Stimulated activated effector memory CD8-positive, alpha-beta T cell treated with anti-CD3 and anti-CD28 coated beads, Interleukin-12 subunit alpha, Interleukin-12 subunit beta, amount 100 ng/mL, for 72 hours (primary cell): ENCODE measurements around the gene ULBP1.
"Not testable (repeated sequence)": the region's sequence is repeated elsewhere in the genome, so short reads cannot be mapped to it uniquely, and the experiment has no call there.

Experiments used
- ATAC-seq: fragments of 150-1000 bp; cut with Tn5 transposase; 2 replicates; pipeline ENCODE4 v1.10.0; 2021
- DNase-seq, 2 donors: peaks; one replicate each; pipeline ENCODE4 v3.0.0; 2021 to 2022; ENCODE audit warnings: low spot score in 2 of 2
- H3K27ac Mint-ChIP-seq: one replicate; pipeline ENCODE4 v1.8.0; 2022; ENCODE audit warnings: mild to moderate bottlenecking, mixed read lengths
- H3K36me3 Mint-ChIP-seq: one replicate; pipeline ENCODE4 v1.8.0; 2022; ENCODE audit warnings: mild to moderate bottlenecking, mixed read lengths
- H3K4me1 Mint-ChIP-seq: one replicate; pipeline ENCODE4 v1.8.0; 2022; ENCODE audit warnings: mixed read lengths
- H3K4me3 Mint-ChIP-seq: one replicate; pipeline ENCODE4 v1.8.0; 2022; ENCODE audit warnings: mild to moderate bottlenecking, mixed read lengths
- H3K9me3 Mint-ChIP-seq: one replicate; pipeline ENCODE4 v1.8.0; 2022; ENCODE audit warnings: mixed read lengths

Gene ULBP1

DNA sequence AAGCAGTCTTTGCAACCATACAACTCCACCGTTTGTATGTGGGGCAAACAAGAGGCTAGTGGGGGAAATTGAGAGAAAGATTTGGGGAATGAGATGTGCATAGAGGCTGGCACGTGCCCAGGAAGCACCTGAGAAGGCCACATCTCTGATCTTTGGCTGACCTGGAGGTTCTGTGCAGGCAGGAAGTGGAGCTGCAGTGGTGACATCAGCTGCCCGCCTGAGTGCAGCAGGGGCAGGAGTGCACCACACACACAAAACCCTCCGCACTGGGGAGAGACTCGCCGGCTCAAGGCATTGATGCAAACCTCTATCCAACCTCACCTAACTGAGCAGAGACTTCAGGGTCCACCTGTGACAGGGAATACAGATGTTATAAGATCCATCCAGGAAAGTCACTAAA lies 10.7 kb downstream of the ULBP1 start:
- H3K27ac Mint-ChIP-seq, DNase-seq, H3K4me3 Mint-ChIP-seq, H3K9me3 Mint-ChIP-seq, H3K36me3 Mint-ChIP-seq, H3K4me1 Mint-ChIP-seq: not testable (repeated sequence)
- peak; percentile 51 for ATAC-seq

DNA sequence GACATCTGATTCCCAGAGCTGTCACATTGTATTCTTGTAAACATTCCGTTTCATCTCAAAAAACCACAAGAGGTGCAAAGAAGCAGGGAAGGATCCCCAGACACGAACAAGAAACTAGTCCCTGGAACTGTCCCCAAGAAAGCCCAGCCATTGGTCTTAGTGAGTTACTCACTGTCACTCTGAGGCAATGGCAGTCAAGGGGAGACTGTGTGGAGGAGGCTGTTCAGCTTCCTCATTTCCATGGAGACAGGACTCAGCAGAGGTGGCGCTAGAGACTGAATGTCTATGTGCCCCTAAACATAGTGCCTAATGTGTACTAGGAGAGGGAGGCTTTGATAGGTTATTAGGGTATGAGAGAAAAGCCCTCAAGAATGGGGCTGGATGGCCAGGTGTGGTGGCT lies 11.1 kb downstream of the ULBP1 start:
- Mint-ChIP-seq H3K36me3 (no peaks in the 10 kb centered on the region), H3K27ac (no peak overlapping the region), H3K4me1 (no peaks in the 10 kb centered on the region), H3K9me3 (no peaks in the 10 kb centered on the region), H3K4me3 (no peak overlapping the region)
- DNase-seq (no peak), ATAC-seq (peak; percentile 49)

DNA sequence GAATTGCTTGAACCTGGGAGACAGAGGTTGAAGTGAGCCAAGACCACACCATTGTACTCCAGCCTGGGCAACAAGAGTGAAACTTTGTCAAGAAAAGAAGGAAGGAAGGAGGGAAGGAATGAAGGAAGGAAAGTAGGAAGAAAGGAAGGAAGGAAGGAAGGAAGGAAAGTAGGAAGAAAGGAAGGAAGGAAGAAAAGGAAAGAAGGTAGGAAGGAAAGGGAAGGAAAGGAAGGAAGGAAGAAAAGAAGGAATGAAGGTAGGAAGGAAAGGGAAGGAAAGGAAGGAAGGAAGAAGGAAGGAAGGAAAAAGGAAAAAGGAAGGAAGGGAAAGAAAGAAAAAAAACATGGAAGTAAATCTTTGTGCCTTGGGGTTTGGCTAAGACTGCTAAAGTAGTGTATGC lies 11.7 kb downstream of the ULBP1 start:
- no peaks in the 10 kb centered on the region for H3K9me3 Mint-ChIP-seq
- H3K4me3 Mint-ChIP-seq = no peak overlapping the region
- ATAC-seq (no peak), DNase-seq (no peak)
- no peak overlapping the region for H3K27ac Mint-ChIP-seq
- H3K4me1 Mint-ChIP-seq = no peaks in the 10 kb centered on the region
- no peaks in the 10 kb centered on the region for H3K36me3 Mint-ChIP-seq

DNA sequence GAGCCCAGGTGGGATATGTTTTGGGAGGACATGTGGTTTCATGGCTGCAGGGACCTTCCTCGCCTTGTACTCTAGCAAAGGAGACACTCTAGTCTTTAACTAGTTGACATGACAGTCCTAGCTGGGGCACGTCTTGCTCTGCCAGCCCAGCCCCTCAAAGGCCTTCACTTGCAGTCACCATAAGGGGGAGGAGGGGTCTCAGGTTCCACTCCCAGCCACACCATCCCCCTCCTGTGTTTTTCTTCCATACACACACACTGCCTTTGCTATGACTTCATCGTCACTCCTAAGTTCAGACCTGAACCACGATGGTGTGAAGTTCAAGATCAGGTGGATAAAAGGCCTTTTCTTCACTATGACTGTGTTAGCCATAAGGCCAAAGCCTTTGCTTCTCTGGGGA lies 13.5 kb downstream of the ULBP1 start:
- DNase-seq (no peak), ATAC-seq (no peak)
- Mint-ChIP-seq H3K4me3 (no peak overlapping the region), H3K9me3 (no peaks in the 10 kb centered on the region), H3K4me1 (peaks cover 12% of the 10 kb centered on the region), H3K36me3 (no peaks in the 10 kb centered on the region), H3K27ac (no peak overlapping the region)

DNA sequence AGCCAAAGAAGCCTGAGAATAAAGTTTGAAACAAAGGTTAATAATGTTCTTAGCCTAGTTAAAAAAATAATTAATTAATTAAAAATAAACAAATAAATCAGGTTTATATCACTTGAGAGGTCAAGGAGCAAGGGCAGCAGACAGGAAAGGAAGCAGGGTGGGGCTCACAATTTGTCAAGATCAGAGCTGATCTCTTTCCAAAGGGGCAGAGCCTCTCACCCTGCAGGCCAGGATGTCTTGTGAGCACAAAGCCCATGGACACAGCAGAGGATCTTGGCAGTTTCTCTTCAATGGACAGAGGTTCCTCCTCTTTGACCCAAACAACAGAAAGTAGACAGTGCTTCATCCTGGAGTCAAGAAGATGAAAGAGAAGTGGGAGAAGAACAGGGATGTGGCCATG lies 14.9 kb downstream of the ULBP1 start:
- no peak for ATAC-seq
- peaks cover 12% of the 10 kb centered on the region for H3K4me1 Mint-ChIP-seq
- H3K36me3 Mint-ChIP-seq = no peaks in the 10 kb centered on the region
- no peaks in the 10 kb centered on the region for H3K9me3 Mint-ChIP-seq
- no peak overlapping the region for H3K27ac Mint-ChIP-seq
- DNase-seq = no peak
- H3K4me3 Mint-ChIP-seq = no peak overlapping the region

DNA sequence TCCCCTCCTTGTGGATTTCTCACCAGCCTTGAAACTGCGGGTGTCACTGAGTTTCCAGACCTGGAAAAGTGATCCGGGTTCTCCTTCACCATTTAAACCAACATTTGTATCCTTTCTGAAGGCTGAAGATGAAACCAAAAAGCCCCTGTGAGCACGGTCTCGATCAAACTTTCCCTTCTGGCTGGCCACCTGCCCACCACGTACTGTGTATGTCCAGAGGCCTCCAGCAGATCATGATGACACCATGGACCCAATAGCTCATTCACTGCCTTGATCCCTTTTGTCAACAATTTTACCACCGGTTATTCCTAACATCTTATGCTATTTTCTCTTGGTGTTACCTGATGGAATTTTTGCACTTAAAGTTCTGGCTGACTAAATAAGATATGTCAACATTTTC lies 15.6 kb downstream of the ULBP1 start:
- ATAC-seq = no peak
- no peak for DNase-seq
- Mint-ChIP-seq H3K9me3 (no peaks in the 10 kb centered on the region), H3K36me3 (no peaks in the 10 kb centered on the region), H3K27ac (no peak overlapping the region), H3K4me3 (no peak overlapping the region), H3K4me1 (peaks cover 12% of the 10 kb centered on the region)

DNA sequence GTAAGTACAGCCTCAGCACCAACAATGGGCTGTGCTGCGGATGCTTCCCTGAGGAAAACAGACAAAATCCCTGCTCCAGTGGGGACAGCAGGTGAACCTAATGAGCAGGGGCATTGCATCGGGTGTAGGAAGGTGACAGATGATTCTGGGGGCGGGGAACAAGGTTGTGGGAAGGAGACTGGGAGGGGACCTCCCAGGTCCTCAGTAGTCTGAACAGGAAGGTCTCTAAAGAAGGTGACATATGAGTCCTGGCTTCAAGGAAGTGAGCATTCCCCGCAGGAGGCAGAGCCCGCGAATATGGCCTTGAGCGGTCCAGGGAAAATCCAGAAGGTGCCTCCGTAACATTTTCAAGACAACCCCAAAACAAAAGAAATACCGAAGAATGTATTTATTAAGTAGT lies 19.4 kb downstream of the ULBP1 start:
- DNase-seq (no peak), ATAC-seq (no peak)
- no peak overlapping the region for H3K27ac Mint-ChIP-seq
- peaks cover 2% of the 10 kb centered on the region for H3K36me3 Mint-ChIP-seq
- H3K4me1 Mint-ChIP-seq = peaks cover 21% of the 10 kb centered on the region
- H3K4me3 Mint-ChIP-seq = no peak overlapping the region
- H3K9me3 Mint-ChIP-seq = peaks cover 2% of the 10 kb centered on the region

DNA sequence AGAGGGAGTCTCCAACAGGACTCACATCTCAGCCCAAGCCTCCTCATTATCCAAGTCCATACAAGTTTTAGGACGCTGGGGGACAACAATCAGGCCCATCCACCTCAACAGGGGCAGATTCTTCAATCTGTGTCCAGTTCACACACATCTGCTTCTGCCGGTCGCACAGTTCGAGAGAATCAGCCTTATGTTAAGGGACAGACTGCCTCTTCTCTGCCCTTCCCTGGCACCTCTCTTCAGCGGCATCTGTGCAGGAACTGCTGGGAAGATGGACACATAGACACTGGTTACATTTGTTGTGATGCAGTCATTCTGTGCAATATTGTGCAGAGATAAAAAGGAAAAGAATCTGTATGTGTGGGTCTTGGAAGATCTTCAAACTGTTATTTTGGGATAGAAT lies 21.0 kb downstream of the ULBP1 start:
- Mint-ChIP-seq H3K36me3 (peaks cover 6% of the 10 kb centered on the region), H3K27ac (no peak overlapping the region), H3K4me3 (no peak overlapping the region), H3K4me1 (peaks cover 36% of the 10 kb centered on the region), H3K9me3 (peaks cover 5% of the 10 kb centered on the region)
- DNase-seq (no peak), ATAC-seq (no peak)

DNA sequence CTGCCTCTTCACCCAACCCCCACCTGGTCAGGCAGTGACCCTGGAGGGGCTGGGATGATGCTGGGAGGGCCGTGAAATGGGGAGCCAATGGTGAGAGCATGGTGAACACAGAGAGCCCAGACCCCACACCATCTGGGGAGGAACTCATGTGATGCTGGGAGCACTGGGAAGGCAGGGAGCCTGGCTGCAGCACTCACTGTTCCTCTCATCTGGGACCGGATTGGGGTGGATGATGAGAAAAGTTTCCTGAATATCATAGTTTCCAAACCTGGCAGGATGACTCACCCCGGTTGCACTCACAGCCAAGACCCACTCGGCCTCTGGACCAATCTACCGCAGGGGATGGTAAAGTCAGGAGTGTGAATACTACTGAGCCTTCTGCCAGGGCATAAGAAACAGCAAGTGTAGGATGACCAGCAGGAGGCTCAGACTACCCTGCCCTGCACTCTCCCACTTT lies 21.8 kb downstream of the ULBP1 start:
- Mint-ChIP-seq H3K36me3 (peaks cover 6% of the 10 kb centered on the region), H3K9me3 (peaks cover 5% of the 10 kb centered on the region), H3K4me3 (no peak overlapping the region), H3K4me1 (peaks cover 43% of the 10 kb centered on the region), H3K27ac (no peak overlapping the region)
- peak; percentile 44 for ATAC-seq
- no peak for DNase-seq

DNA sequence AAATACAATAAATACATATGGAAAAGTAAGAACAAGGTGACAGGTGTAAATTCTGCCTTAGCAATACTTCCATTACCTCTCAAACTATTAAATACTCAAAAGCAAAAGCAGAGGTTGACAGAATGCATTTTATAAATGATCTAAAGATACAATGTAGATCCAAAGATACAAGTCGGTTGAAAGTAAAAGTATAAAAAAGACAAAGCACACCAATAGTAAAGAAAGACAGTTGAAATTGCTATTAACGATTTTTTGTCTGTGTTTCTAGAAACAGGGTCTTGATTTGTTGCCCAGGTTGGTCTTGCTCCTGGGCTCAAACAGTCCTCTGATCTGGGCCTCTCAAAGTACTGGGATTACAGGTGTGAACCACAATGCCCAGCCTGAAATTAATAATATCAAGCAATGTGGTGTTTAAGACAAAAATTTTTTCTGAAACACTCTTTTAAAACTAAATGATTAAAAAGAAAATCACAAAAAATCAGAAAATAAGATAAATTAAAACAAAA lies 23.9 kb downstream of the ULBP1 start:
- H3K9me3 Mint-ChIP-seq = peaks cover 5% of the 10 kb centered on the region
- DNase-seq (no peak), ATAC-seq (no peak)
- H3K27ac Mint-ChIP-seq = no peak overlapping the region
- no peak overlapping the region for H3K4me3 Mint-ChIP-seq
- peaks cover 48% of the 10 kb centered on the region for H3K4me1 Mint-ChIP-seq
- peaks cover 6% of the 10 kb centered on the region for H3K36me3 Mint-ChIP-seq

DNA sequence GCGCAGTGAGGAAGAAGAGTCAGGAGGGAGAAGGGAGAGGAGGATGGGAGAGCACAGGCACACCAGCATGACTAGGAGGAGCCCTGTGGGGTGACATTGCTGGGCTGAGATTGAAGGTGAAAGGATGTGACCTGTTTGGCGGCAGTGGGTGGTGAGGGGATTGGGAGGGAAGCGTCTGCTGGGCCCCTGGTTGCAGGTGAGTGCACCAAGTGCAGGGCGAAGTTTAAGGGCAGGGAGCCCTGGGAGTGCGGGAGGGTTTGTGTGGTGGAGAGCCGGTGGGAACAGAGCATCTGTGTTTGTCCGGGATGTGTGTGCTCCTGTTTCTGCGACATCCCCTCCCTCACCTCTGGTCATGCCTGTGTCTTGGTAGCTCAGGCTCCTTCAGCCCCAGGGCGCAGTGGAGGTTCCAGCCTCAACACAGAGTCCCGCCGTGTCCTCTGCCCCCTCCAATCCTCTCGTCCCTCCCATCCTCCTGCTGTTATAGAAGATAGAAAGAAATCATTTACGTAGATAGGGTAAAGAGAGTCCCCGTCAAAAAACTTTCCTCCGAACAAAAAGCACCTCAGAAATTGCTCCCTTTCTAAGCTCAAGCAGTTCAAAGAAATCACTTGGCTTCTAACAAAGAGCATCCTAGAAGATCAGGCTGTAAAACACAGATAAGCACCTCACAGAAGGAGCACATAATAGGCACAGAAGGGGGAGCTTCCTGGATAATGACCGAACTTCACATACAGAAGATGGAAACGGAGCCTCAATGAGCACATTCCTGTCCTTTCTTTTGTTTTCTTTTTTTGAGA lies 25.0 kb downstream of the ULBP1 start:
- H3K36me3 Mint-ChIP-seq = peaks cover 6% of the 10 kb centered on the region
- H3K4me3 Mint-ChIP-seq = peak overlapping the region; percentile 71
- no peak for ATAC-seq
- no peak for DNase-seq
- no peak overlapping the region for H3K27ac Mint-ChIP-seq
- peaks cover 5% of the 10 kb centered on the region for H3K9me3 Mint-ChIP-seq
- peaks cover 48% of the 10 kb centered on the region for H3K4me1 Mint-ChIP-seq

DNA sequence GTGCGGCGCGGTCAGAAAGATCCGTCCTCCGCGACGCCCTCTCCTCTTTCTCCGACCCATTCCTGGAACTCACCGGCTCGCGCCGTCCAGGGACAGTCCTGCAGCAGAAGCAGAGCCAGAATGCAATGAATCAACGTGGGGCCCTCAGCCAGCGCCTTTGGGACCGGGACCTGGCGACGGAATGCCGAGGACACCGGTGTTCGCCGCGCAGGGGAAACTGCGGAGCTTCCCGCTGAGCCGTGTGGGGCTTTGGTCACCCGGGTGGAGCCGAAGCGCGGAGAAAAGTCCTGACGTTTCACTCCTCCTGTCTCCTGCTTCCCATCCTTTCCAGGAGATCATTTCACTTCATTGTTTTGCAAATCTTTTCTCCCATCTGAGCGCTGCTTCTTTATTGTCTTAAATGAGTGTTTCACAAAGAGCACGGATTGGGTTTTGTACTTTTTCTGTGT lies 26.5 kb downstream of the ULBP1 start:
- Mint-ChIP-seq H3K9me3 (peaks cover 5% of the 10 kb centered on the region), H3K36me3 (peaks cover 6% of the 10 kb centered on the region), H3K27ac (no peak overlapping the region), H3K4me3 (peak overlapping the region; percentile 71), H3K4me1 (peaks cover 45% of the 10 kb centered on the region)
- DNase-seq (no peak), ATAC-seq (no peak)

DNA sequence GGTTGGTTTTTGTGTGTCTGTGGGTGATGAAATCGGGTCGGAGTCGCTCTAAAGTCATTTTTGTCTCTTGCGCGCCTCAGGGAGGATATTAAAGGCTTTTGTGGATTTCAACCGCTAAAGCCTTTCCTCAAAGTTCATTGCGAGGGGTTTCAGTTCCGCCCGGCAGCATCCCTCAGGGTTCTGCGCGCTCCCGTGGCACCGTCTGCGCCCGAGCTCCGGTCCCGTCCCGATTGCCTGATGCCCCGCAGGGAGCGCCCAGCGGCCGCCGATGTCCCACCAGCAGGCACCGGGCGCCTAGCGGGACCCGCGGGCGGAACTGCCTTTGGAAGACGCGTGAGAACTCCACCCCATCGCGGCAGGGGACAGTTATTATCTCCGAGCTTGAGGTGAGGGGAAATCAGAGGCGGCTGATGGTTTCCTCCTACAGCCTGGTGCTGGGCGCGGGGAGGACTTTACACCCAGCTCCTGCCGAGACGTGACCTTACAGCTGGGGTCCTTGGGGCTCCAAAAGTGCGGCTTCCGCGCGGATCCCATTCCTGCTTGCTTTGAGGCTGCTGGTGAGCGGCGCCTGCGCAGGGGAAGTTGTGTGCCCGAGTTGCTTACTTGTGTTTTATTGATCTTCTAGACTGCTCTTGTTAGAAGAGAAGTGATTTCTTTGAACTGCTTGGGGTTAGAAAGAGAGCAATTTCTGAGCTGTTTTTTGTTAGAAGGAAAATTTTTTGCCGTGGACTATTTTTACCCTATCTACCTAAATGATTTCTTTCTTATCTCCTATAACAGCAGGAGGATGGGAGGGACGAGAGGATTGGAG lies 27.1 kb downstream of the ULBP1 start:
- peaks cover 40% of the 10 kb centered on the region for H3K4me1 Mint-ChIP-seq
- DNase-seq = peak in 1 of 2 donors; percentile 66
- ATAC-seq = peak; percentile 70
- peaks cover 6% of the 10 kb centered on the region for H3K36me3 Mint-ChIP-seq
- H3K4me3 Mint-ChIP-seq = peak overlapping the region; percentile 71
- peaks cover 5% of the 10 kb centered on the region for H3K9me3 Mint-ChIP-seq
- H3K27ac Mint-ChIP-seq = no peak overlapping the region

DNA sequence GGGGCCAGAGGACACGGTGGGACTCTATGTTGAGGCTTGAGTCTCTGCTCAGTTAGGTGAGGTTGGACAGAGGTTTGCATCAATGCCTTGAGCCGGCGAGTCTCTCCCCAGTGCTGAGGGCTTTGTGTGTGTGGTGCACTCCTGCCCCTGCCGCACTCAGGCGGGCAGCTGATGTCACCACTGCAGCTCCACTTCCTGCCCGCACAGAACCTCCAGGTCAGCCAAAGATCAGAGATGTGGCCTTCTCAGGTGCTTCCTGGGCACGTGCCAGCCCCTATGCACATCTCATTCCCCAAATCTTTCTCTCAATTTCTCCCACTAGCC lies 27.7 kb downstream of the ULBP1 start:
- Mint-ChIP-seq H3K4me1 (peaks cover 40% of the 10 kb centered on the region), H3K4me3 (peak overlapping the region; percentile 71)
- not testable (repeated sequence) for H3K9me3 Mint-ChIP-seq, DNase-seq, H3K36me3 Mint-ChIP-seq, H3K27ac Mint-ChIP-seq
- peak; percentile 82 for ATAC-seq

DNA sequence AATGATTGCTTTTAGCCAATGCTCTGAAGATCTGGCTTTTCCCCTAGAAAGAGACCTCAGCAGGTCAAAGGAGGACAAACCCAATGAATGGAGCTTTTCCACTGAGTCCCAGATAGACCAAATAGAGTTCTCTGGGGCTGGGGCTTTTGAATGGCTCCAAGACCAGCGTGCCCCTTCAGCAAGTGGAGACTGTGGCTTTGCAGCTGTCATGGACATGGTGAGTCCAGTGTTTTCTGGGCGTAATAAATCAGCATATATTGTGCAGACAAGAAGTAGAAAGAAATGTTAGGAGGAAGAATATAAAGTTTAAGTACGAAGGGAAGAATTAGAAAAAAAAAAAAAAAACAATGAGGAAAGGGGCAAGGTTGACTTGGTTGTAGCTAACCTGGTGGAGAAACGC lies 28.1 kb downstream of the ULBP1 start:
- Mint-ChIP-seq H3K4me3 (peak overlapping the region; percentile 71), H3K27ac (no peak overlapping the region), H3K9me3 (peaks cover 5% of the 10 kb centered on the region), H3K36me3 (peaks cover 6% of the 10 kb centered on the region), H3K4me1 (peaks cover 40% of the 10 kb centered on the region)
- ATAC-seq (no peak), DNase-seq (no peak)
